Measurements from ENCODE around the gene BPIFB3. TPM values are rescaled to one million over a fixed set of nuclear protein-coding genes. Genes with fewer than 3 reads are reported as not detected.

The BPIFB3 gene
- total and polyA plus RNA-seq, 7 donors = not detected

- TF ChIP-seq CTCF (IDR thresholded peaks at IDR 0.05) = no peak
- intact Hi-C loops (cut with DNase I) = no loop called here
- no peak for ATAC-seq
- Histone ChIP-seq H3K4me3 (no peak overlapping the region), H3K27ac (no peak overlapping the region), H3K9me3 (no peaks in the 10 kb centered on the region), H3K4me1 (no peaks in the 10 kb centered on the region), H3K27me3 (ENCODE audit: insufficient read depth in 3 of 3, low read length in 2 of 3) (peaks cover 0 to 6% (median 0%) of the 10 kb centered on the region in 3 donors), H3K36me3 (ENCODE audit: insufficient read depth in 1 of 2, low read depth in 1 of 2) (no peaks in the 10 kb centered on the region)
- 45 to 52% (median 48%) methylated on average over 9 of the region's 9 CpGs for WGBS, 3 donors
- no peak for DNase-seq
These were observed 8.6 kb downstream of the BPIFB3 start for GRCh38 chr20:33062105-33062824.

GRCh38 chr20:33062825-33063149, 9.1 kb downstream of the BPIFB3 start:
- no peak overlapping the region for H3K27ac ChIP-seq
- DNase-seq (no peak), ATAC-seq (no peak)
- 53 to 72% (median 57%) methylated on average over 1 of the region's 1 CpG for WGBS, 3 donors
- H3K4me3 ChIP-seq = no peak overlapping the region
- no peaks in the 10 kb centered on the region for H3K4me1 ChIP-seq
- TF ChIP-seq CTCF (IDR thresholded peaks at IDR 0.05) = no peak
- intact Hi-C loops (cut with DNase I) = no loop called here
- H3K36me3 ChIP-seq (ENCODE audit: insufficient read depth in 1 of 2, low read depth in 1 of 2) = no peaks in the 10 kb centered on the region
- H3K27me3 ChIP-seq (ENCODE audit: insufficient read depth in 3 of 3, low read length in 2 of 3) = peaks cover 0 to 6% (median 0%) of the 10 kb centered on the region in 3 donors
- H3K9me3 ChIP-seq = no peaks in the 10 kb centered on the region

DNA sequence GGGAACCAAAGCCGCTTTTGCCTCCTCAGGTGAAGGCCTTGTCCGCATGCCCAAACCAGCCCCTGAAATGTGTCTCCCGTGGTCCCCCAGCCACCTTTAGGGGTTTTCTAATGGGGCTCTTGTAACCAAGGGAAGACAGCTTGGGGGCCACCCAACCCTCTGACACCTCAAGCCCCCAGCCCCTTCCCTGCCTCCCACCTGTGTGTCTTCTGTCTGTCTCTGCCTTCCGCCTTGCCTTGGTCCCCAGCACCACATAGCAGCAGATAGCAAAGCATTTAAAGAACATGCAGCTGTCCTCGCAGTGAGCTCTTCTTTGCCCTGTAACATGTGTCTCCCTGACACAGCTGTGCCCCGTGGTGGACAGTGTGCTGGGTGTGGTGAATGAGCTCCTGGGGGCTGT, 9.6 kb downstream of the BPIFB3 start:
- DNase-seq (no peak), ATAC-seq (no peak)
- 79 to 85% (median 83%) methylated on average over 6 of the region's 6 CpGs for WGBS, 3 donors
- no peak for TF ChIP-seq CTCF (IDR thresholded peaks at IDR 0.05)
- no peak overlapping the region for H3K27ac ChIP-seq
- H3K9me3 ChIP-seq = no peaks in the 10 kb centered on the region
- intact Hi-C loops (cut with DNase I) = no loop called here
- H3K4me1 ChIP-seq = no peaks in the 10 kb centered on the region
- peaks cover 0 to 6% (median 0%) of the 10 kb centered on the region in 3 donors for H3K27me3 ChIP-seq (ENCODE audit: insufficient read depth in 3 of 3, low read length in 2 of 3)
- no peak overlapping the region for H3K4me3 ChIP-seq
- no peaks in the 10 kb centered on the region for H3K36me3 ChIP-seq (ENCODE audit: insufficient read depth in 1 of 2, low read depth in 1 of 2)

DNA sequence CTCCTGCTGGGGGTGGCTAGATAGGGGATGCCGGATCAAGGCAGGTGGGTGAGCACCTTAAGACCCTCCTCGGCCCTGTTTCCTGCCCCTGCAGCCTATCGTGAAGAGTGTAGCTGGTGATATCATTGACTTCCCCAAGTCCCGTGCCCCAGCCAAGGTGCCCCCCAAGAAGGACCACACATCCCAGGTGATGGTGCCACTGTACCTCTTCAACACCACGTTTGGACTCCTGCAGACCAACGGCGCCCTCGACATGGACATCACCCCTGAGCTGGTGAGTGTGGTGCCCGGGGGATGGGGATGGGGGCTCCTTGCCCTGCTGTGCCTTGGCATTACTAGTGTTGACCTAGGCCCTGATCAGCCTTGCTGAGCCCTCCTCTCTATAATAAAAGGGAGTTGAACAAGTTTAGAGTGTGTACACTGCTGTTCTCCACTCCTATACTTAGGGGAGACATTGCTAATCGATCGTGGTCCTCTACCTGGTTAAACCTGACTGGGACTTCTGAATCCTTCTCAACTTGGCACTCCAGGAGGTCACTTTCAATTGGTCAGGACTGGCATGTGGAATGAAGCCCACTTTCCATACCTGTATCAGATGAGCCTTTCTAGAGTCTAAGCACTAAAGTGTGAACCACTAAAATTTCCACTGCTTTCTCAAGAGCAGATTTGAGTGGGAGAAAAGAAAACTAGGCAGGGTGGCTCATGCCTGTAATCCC, 11.0 kb downstream of the BPIFB3 start:
- TF ChIP-seq CTCF (IDR thresholded peaks at IDR 0.05) = no peak
- peaks cover 0 to 4% (median 0%) of the 10 kb centered on the region in 3 donors for H3K27me3 ChIP-seq (ENCODE audit: insufficient read depth in 3 of 3, low read length in 2 of 3)
- intact Hi-C loops (cut with DNase I) = no loop called here
- DNase-seq (no peak), ATAC-seq (no peak)
- no peak overlapping the region for H3K4me3 ChIP-seq
- H3K27ac ChIP-seq = no peak overlapping the region
- 89 to 91% (median 90%) methylated on average over 11 of the region's 11 CpGs for WGBS, 3 donors
- no peaks in the 10 kb centered on the region for H3K9me3 ChIP-seq
- no peaks in the 10 kb centered on the region for H3K36me3 ChIP-seq (ENCODE audit: insufficient read depth in 1 of 2, low read depth in 1 of 2)
- no peaks in the 10 kb centered on the region for H3K4me1 ChIP-seq
